A673 (cell line): ENCODE measurements around the gene MGMT. TPM values are rescaled to one million over a fixed set of nuclear protein-coding genes. Genes with fewer than 3 reads are reported as not detected.

Source experiments
- BruUV-seq: library from RNA; stranded (reverse); fragments of 400-500 nt; replicated peaks from 2 replicates; lab custom pipeline; 2021; lab: Mats Ljungman, UMichigan
- CTCF ChIA-PET: fragments of 300-600 bp; sonication (Branson Sonifier 250); formaldehyde crosslinking; loops from one replicate; lab custom pipeline; 2022; ENCODE audit warnings: antibody characterized with exemption; lab: Charles Lee
- POLR2A ChIA-PET: fragments of 300-600 bp; sonication (Branson Sonifier 250); formaldehyde crosslinking; loops from one replicate; lab custom pipeline; 2022; ENCODE audit warnings: antibody characterized with exemption; ENCODE audit not compliant: low non-redundant PET; lab: Charles Lee
- DNase-seq: peaks from one replicate; pipeline ENCODE4 v3.0.0-alpha.2; 2015; ENCODE audit warnings: low spot score
- H3K27ac ChIP-seq: fragments of 200-600 bp; sonication (generic); 2 replicates; pipeline ENCODE4 v1.5.1; 2016; ENCODE audit warnings: mixed run types, low read depth, mild to moderate bottlenecking, mixed read lengths, antibody characterized with exemption, low read length; ENCODE audit not compliant: poor library complexity, severe bottlenecking
- H3K27me3 ChIP-seq: fragments of 200-600 bp; sonication (generic); replicated peaks from 2 replicates; pipeline ENCODE4 v1.6.1; 2017; ENCODE audit warnings: mixed run types, low read depth, mild to moderate bottlenecking, mixed read lengths, antibody characterized with exemption, low read length; ENCODE audit not compliant: insufficient read depth, poor library complexity
- H3K36me3 ChIP-seq: fragments of 200-600 bp; sonication (generic); 2 replicates; pipeline ENCODE4 v1.6.1; 2016; ENCODE audit warnings: mixed run types, mild to moderate bottlenecking, mixed read lengths, antibody characterized with exemption, low read length; ENCODE audit not compliant: insufficient read depth, poor library complexity, severe bottlenecking
- H3K4me1 ChIP-seq: fragments of 200-600 bp; sonication (generic); 2 replicates; pipeline ENCODE4 v1.6.1; 2017; ENCODE audit warnings: mixed run types, mild to moderate bottlenecking, mixed read lengths, antibody characterized with exemption, low read length; ENCODE audit not compliant: insufficient read depth, poor library complexity, severe bottlenecking
- H3K4me3 ChIP-seq: fragments of 200-600 bp; sonication (generic); 2 replicates; pipeline ENCODE4 v1.5.1; 2016; ENCODE audit warnings: low read depth, mixed run types, mild to moderate bottlenecking, mixed read lengths, low read length; ENCODE audit not compliant: poor library complexity, severe bottlenecking
- H3K9me3 ChIP-seq: fragments of 200-600 bp; sonication (generic); 2 replicates; pipeline ENCODE4 v1.6.1; 2016; ENCODE audit warnings: mixed run types, low read depth, mild to moderate bottlenecking, mixed read lengths, antibody characterized with exemption, low read length; ENCODE audit not compliant: poor library complexity, severe bottlenecking
- EZH2 ChIP-seq: fragments of 200-600 bp; sonication (generic); IDR thresholded peaks from 2 replicates; pipeline ENCODE4 v1.6.1; 2017; ENCODE audit warnings: borderline replicate concordance, low read depth, mild to moderate bottlenecking, mixed read lengths, antibody characterized with exemption, low read length; ENCODE audit not compliant: poor library complexity, severe bottlenecking
- intact Hi-C: fragments of 100-400 bp; cut with micrococcal nuclease; formaldehyde crosslinking; loops from one replicate; pipeline ENCODE4 v1.10.0; 2022; ENCODE audit not compliant: unreplicated experiment
- total RNA-seq: library from RNA; stranded (reverse); gene quantifications from 2 replicates; pipeline ENCODE4 v1.2.3, GENCODE V29; 2021
- TF ChIP-seq, protein P1 (sequence below): fragments of 300-800, 200-600 bp; sonication (generic); conservative IDR thresholded peaks from 2 replicates; pipeline ENCODE4 v1.5.1; 2017; ENCODE audit warnings: low read depth, mild to moderate bottlenecking, antibody characterized with exemption, low read length, moderate library complexity, mixed read lengths

MGMT gene
- total RNA-seq, 1 experiment from 2014 or later = 19.5 TPM

DNA sequence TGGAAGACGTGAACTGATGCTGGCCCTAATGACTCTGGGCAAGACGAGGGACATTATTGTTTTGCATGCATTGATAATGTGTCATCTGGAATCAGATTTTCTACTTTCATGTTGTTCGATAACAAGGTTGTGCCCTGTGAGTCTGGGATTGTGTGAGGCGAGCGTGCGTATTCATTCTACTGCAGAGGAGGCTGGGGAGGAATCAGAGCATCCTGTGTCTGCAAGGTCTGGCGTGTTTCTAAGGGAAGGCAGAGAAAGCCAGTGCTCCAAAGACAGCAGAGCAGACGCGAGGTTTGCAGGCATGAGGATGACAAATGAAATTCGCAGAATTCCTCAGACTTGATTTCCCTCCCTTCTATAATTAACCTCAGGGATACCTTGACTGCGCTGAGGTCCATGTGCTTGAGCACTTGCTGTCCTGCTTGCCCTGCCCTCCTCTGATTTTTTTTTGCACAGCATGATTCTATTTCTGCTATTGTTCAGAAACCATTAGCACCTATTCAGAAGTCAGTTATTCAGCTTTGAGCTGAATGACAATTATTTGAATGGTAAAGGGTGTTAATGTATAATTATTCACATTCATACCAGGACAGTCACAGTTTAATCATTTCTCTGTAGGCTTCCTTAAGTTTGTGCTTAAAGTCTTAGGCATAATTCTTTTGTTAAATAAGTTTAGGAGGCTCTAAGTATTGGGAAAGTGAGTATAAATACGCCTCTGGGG is 263.4 kb downstream of the MGMT start:
- TF ChIP-seq, protein P1, sequence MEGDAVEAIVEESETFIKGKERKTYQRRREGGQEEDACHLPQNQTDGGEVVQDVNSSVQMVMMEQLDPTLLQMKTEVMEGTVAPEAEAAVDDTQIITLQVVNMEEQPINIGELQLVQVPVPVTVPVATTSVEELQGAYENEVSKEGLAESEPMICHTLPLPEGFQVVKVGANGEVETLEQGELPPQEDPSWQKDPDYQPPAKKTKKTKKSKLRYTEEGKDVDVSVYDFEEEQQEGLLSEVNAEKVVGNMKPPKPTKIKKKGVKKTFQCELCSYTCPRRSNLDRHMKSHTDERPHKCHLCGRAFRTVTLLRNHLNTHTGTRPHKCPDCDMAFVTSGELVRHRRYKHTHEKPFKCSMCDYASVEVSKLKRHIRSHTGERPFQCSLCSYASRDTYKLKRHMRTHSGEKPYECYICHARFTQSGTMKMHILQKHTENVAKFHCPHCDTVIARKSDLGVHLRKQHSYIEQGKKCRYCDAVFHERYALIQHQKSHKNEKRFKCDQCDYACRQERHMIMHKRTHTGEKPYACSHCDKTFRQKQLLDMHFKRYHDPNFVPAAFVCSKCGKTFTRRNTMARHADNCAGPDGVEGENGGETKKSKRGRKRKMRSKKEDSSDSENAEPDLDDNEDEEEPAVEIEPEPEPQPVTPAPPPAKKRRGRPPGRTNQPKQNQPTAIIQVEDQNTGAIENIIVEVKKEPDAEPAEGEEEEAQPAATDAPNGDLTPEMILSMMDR = no peak
- no peak for TF ChIP-seq EZH2

DNA sequence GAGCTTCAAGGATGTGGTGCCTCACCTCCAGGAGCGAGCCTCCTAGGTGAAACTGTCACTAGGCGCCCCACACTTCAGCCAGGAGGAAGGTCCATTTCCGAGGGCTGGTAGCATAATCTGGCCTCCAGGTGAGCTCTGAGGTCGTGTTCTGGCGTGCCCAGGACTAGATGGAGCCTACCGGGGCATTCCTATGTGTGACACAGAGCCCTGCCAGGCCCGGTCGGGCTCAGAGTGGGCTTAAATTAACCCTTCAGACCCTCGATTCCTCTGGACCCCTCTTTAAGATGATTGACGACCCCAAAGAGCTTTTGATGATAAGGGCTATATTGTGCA is 263.9 kb downstream of the MGMT start:
- Histone ChIP-seq H3K4me3 (no peak overlapping the region), H3K9me3 (peaks cover 8% of the 10 kb centered on the region), H3K27ac (no peak overlapping the region), H3K36me3 (no peaks in the 10 kb centered on the region), H3K27me3 (no peaks in the 10 kb centered on the region), H3K4me1 (no peaks in the 10 kb centered on the region)
- no peak for DNase-seq
- TF ChIP-seq, protein P1 = no peak
- TF ChIP-seq EZH2 = no peak
- ChIA-PET CTCF (no interaction called here), POLR2A (no interaction called here)
- intact Hi-C loops = no loop called here
- BruUV-seq = no TSS peak

More for the DNA sequence above, 263.4 kb downstream of the MGMT start:
- Histone ChIP-seq H3K9me3 (peaks cover 8% of the 10 kb centered on the region), H3K4me3 (no peak overlapping the region), H3K4me1 (no peaks in the 10 kb centered on the region), H3K36me3 (no peaks in the 10 kb centered on the region), H3K27me3 (no peaks in the 10 kb centered on the region), H3K27ac (no peak overlapping the region)
- DNase-seq = no peak
- POLR2A ChIA-PET = no interaction called here
- intact Hi-C loops = no loop called here
- CTCF ChIA-PET = no interaction called here
- BruUV-seq = no TSS peak

DNA sequence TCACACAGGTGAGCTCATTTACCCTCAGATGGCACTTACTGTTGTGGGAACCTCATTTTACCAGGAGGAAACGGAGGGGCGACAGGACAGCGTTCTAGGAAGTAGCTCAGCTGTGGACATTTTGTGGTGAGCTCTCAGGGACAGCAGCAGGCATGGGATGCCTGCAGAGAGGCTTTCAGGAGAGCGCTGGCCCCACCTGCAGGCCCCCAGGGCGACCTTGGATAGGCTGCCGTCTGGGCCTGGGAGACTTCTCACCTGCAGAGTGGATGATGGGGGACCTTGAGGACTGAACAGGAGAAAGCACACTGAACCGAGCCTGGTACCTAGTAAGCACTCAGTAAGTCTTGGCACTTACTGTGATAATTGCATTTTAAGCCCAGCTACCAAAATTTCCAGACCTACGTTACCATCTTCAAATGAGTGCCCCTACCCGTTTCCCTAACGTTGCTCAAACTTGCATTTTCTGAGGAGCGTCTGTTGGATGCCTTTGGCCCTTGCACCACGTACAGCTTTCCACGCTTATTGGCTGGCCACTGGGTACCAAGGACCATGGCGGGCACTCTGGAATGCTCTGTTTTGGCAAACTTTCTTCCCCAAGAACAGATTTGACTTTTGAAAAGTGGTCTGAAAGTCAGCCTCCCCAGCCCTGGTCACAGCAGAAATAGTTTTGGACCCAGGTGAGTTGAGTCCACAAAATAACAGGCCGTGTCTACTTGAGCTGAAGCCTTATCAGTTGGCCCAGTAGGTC is 273.7 kb downstream of the MGMT start:
- ChIA-PET POLR2A (interaction anchor here (0.6 kb wide), 1 partner anchor 209 kb away, joined by 3 read pairs; no protein-coding TSS in a partner anchor), CTCF (no interaction called here)
- TF ChIP-seq, protein P1 = no peak
- TF ChIP-seq EZH2 = no peak
- Histone ChIP-seq H3K27me3 (no peaks in the 10 kb centered on the region), H3K27ac (no peak overlapping the region), H3K4me1 (no peaks in the 10 kb centered on the region), H3K4me3 (no peak overlapping the region), H3K9me3 (no peaks in the 10 kb centered on the region), H3K36me3 (no peaks in the 10 kb centered on the region)
- intact Hi-C loops = no loop called here
- DNase-seq = no peak
- BruUV-seq = no TSS peak
